GM12878 (cell line): ENCODE data around the gene PNPLA5. TPM values are rescaled to one million over a fixed set of nuclear protein-coding genes. Genes with fewer than 3 reads are reported as not detected.

Experiments
- ATAC-seq: fragments of 200-7000 bp; cut with Tn5 transposase; 3 replicates; pipeline ENCODE4 v1.9.1; 2020; ENCODE audit warnings: mild to moderate bottlenecking, moderate library complexity
- BruUV-seq: library from RNA; stranded (reverse); fragments of 400-500 nt; replicated peaks from 2 replicates; lab custom pipeline; 2021; lab: Mats Ljungman, UMichigan
- CTCF ChIA-PET: fragments of 300-600 bp; sonication (Branson Sonifier 250); formaldehyde crosslinking; extraction: SDS; loops from one replicate; lab custom pipeline; 2021; ENCODE audit warnings: inconsistent platforms; lab: Yijun Ruan, JAX
- POLR2A ChIA-PET: fragments of 350-600 bp; formaldehyde crosslinking; extraction: SDS; loops from one replicate; lab custom pipeline; 2021; ENCODE audit warnings: inconsistent platforms; lab: Charles Lee
- RAD21 ChIA-PET: fragments of 300-600 bp; sonication (Branson Sonifier 250); formaldehyde crosslinking; loops from one replicate; lab custom pipeline; 2023; ENCODE audit warnings: antibody characterized with exemption; ENCODE audit not compliant: unreplicated experiment; lab: Charles Lee
- SMC1A ChIA-PET: fragments of 300-600 bp; sonication (Branson Sonifier 250); formaldehyde crosslinking; loops from one replicate; lab custom pipeline; 2023; ENCODE audit not compliant: unreplicated experiment, uncharacterized antibody; lab: Charles Lee
- DNase-seq: peaks from one replicate; pipeline ENCODE4 v3.0.0-alpha.2; 2011; ENCODE audit warnings: low read depth, low spot score
- FAIRE-seq: peaks from 3 replicates; lab custom pipeline; 2011; peaks lifted over from hg19 to GRCh38; lab: Jason Lieb, UNC
- H2AFZ ChIP-seq: 2 replicates; pipeline ENCODE4 v1.6.0; 2011; ENCODE audit warnings: low read depth, low read length, control low read depth; ENCODE audit not compliant: control insufficient read depth
- H3K27ac ChIP-seq: 2 replicates; pipeline ENCODE4 v1.5.1; 2011; ENCODE audit warnings: control low read depth; ENCODE audit not compliant: control insufficient read depth, insufficient read depth
- H3K27me3 ChIP-seq, 2 experiments: replicated peaks in 1 of 2; 2 replicates each; pipeline versions ENCODE4 v1.6.0 to v1.6.1; 2011; ENCODE audit warnings: low read length in 1 of 2; ENCODE audit not compliant: control insufficient read depth in 2 of 2, insufficient read depth in 2 of 2
- H3K36me3 ChIP-seq, 2 experiments: 2 replicates each; pipeline ENCODE4 v1.5.1; 2011; ENCODE audit warnings: low read length in 1 of 2; ENCODE audit not compliant: control insufficient read depth in 2 of 2, insufficient read depth in 2 of 2
- H3K4me1 ChIP-seq: 2 replicates; pipeline ENCODE4 v1.6.1; 2011; ENCODE audit warnings: mild to moderate bottlenecking, low read length, moderate library complexity, mixed read lengths; ENCODE audit not compliant: control insufficient read depth, insufficient read depth
- H3K4me2 ChIP-seq: 2 replicates; pipeline ENCODE4 v1.6.0; 2011; ENCODE audit warnings: control low read depth; ENCODE audit not compliant: control insufficient read depth, insufficient read depth
- H3K4me3 ChIP-seq: fragments of 200-600 bp; sonication (generic); 2 replicates; pipeline ENCODE4 v1.5.1; 2016
- H3K79me2 ChIP-seq: 2 replicates; pipeline ENCODE4 v1.6.0; 2011; ENCODE audit warnings: low read length; ENCODE audit not compliant: control insufficient read depth, insufficient read depth
- H3K9ac ChIP-seq: 2 replicates; pipeline ENCODE4 v1.8.0; 2011; ENCODE audit warnings: low read length, control low read depth, mixed read lengths; ENCODE audit not compliant: control insufficient read depth, insufficient read depth
- H3K9me3 ChIP-seq: replicated peaks from 3 replicates; pipeline ENCODE4 v1.5.1; 2011; ENCODE audit warnings: mild to moderate bottlenecking, low read length; ENCODE audit not compliant: control insufficient read depth, insufficient read depth
- H4K20me1 ChIP-seq: 2 replicates; pipeline ENCODE4 v1.6.0; 2011; ENCODE audit not compliant: control insufficient read depth, insufficient read depth
- BCL11A ChIP-seq: IDR thresholded peaks from 2 replicates; pipeline ENCODE4 v1.6.1; 2011; ENCODE audit warnings: low read depth, low read length
- CHD4 ChIP-seq: fragments of 200-600 bp; sonication (generic); IDR thresholded peaks from 2 replicates; pipeline ENCODE4 v1.6.1; 2016; ENCODE audit warnings: mild to moderate bottlenecking
- CREB1 ChIP-seq: IDR thresholded peaks from 2 replicates; pipeline ENCODE4 v1.6.1; 2012; ENCODE audit warnings: low read depth, mild to moderate bottlenecking, inconsistent platforms
- ELK1 ChIP-seq: IDR thresholded peaks from 2 replicates; pipeline ENCODE4 v1.6.1; 2012; ENCODE audit warnings: low read depth, low read length, improper control_type of control experiment
- EP300 ChIP-seq, 2 experiments: fragments of 150-350 bp in 1 of 2; IDR thresholded peaks; 2 replicates each; pipeline ENCODE4 v1.6.1; 2011 to 2012; ENCODE audit warnings: low read depth in 2 of 2, low read length in 2 of 2, borderline replicate concordance in 1 of 2, improper control_type of control experiment in 1 of 2, inconsistent platforms in 1 of 2; ENCODE audit not compliant: control insufficient read depth in 1 of 2
- MTA2 ChIP-seq: fragments of 450-650 bp; IDR thresholded peaks from 2 replicates; pipeline ENCODE4 v1.6.1; 2016; ENCODE audit warnings: low read depth, mild to moderate bottlenecking, moderate library complexity
- MYB ChIP-seq: fragments of 150-350 bp; IDR thresholded peaks from 2 replicates; pipeline ENCODE4 v1.6.1; 2014; ENCODE audit warnings: mild to moderate bottlenecking, low read depth, low read length, borderline replicate concordance
- POLR2AphosphoS2 ChIP-seq: IDR thresholded peaks from 2 replicates; pipeline ENCODE4 v1.6.1; 2011; ENCODE audit warnings: low read depth, mild to moderate bottlenecking, low read length, improper control_type of control experiment, moderate library complexity
- RELB ChIP-seq: fragments of 450-650 bp; IDR thresholded peaks from 2 replicates; pipeline ENCODE4 v1.6.1; 2017; ENCODE audit warnings: low read depth, mild to moderate bottlenecking, moderate library complexity
- SUZ12 ChIP-seq: fragments of 200-600 bp; sonication (generic); IDR thresholded peaks from one replicate; pipeline ENCODE4 v1.6.1; 2018; ENCODE audit warnings: antibody characterized with exemption, mild to moderate bottlenecking; ENCODE audit not compliant: unreplicated experiment
- YY1 ChIP-seq: IDR thresholded peaks from 2 replicates; pipeline ENCODE4 v1.6.1; 2011; ENCODE audit warnings: low read depth, mild to moderate bottlenecking, low read length
- in situ Hi-C: fragments of 300-500 bp; cut with MboI; formaldehyde crosslinking; loops from 9 replicates; pipeline ENCODE4 v1.14.3; 2018; ENCODE audit warnings: mixed read lengths
- intact Hi-C: fragments of 100-400 bp; cut with micrococcal nuclease; formaldehyde crosslinking; loops from one replicate; pipeline ENCODE4 v1.14.2; 2022; ENCODE audit not compliant: unreplicated experiment
- polyA plus RNA-seq, 11 experiments: library from polyadenylated mRNA; depleted of rRNA in 4 of 11; unstranded in 6 of 11; stranded (reverse) in 5 of 11; fragments of >200 nt; fragmentation: Nextera tagmentation in 4 of 11; fragmentation: Illumina TruSeq in 1 of 11; extraction: Ambion mirVana in 4 of 11; extraction: Trizol in 1 of 11; gene quantifications; 1 replicate in 1 of 11; 2 replicates in 10 of 11; pipeline versions ENCODE4 v1.2.1 to v1.2.3, GENCODE V29; 2011 to 2016; ENCODE audit warnings: inconsistent platforms in 2 of 11, missing spikeins in 2 of 11, low read depth in 1 of 11
- total RNA-seq, 4 experiments: library from RNA; depleted of rRNA in 3 of 4; stranded (reverse); fragments of >200 nt in 3 of 4; fragmentation: Illumina TruSeq in 1 of 4; extraction: Trizol in 1 of 4; gene quantifications; 2 replicates each; pipeline versions ENCODE4 v1.2.1 to v1.2.3, GENCODE V29; 2013 to 2021

PNPLA5 gene
- total and polyA plus RNA-seq, 10 of the 15 experiments (the other 5 are each of a cell fraction or from before 2014, with no cell fraction given), result not detected

GRCh38 chr22:43858156-43858895 lies 33.5 kb downstream of the PNPLA5 start (continued):
- TF ChIP-seq RELB (no peak), YY1 (no peak), BCL11A (no peak), CREB1 (no peak), POLR2AphosphoS2 (no peak), MYB (no peak), EP300 (IDR thresholded peaks at IDR 0.05; ENCODE audit: borderline replicate concordance in 1 of 2, control insufficient read depth in 1 of 2, low read depth in 2 of 2, low read length in 2 of 2) (no peak), SUZ12 (no peak), CHD4 (no peak), ELK1 (no peak)
- TF ChIP-seq, all 136 proteins: peak for 0

- Histone ChIP-seq H3K4me3 (no peak overlapping the region), H3K36me3 (no peaks in the 10 kb centered on the region), H2AFZ (no peak overlapping the region), H4K20me1 (no peaks in the 10 kb centered on the region), H3K4me1 (no peaks in the 10 kb centered on the region), H3K9ac (no peak overlapping the region), H3K27me3 (peaks cover 0 to 1% of the 10 kb centered on the region in 2 experiments; a peak in 3 of 4 replicates), H3K4me2 (no peak overlapping the region), H3K9me3 (no peaks in the 10 kb centered on the region), H3K79me2 (no peaks in the 10 kb centered on the region), H3K27ac (no peak overlapping the region)
- intact Hi-C loops (no loop called here), in situ Hi-C loops (no loop called here)
- FAIRE-seq (no peak), ATAC-seq (no peak), DNase-seq (no peak)
- BruUV-seq, result no TSS peak
- CTCF ChIA-PET, result no interaction called here
- RAD21 ChIA-PET, result no interaction called here
- no peak for TF ChIP-seq MTA2
- SMC1A ChIA-PET, result no interaction called here
- POLR2A ChIA-PET, result no interaction called here
Observed at GRCh38 chr22:43857367-43857766, 34.4 kb downstream of the PNPLA5 start.
